Measurements from ENCODE around the gene METTL9. TPM values are rescaled to one million over a fixed set of nuclear protein-coding genes. Genes with fewer than 3 reads are reported as not detected.

Gene METTL9
- total and polyA plus RNA-seq, 9 of the 15 experiments (the other 6 are each of a cell fraction or from before 2014, with no cell fraction given) = 12.2 to 107 (median 79.1) TPM

GRCh38 chr16:21613781-21614180 lies 14.4 kb downstream of the METTL9 start:
- intact Hi-C loops (cut with micrococcal nuclease) (no loop called here), in situ Hi-C loops (cut with MboI) (no loop called here)
- ChIA-PET CTCF (ENCODE audit: low intra/inter-chr PET ratio) (no interaction called here), POLR2A (interaction anchor here (1.6 to 2.2 kb wide), 2 partner anchors 9 kb away, joined by 5 to 10 read pairs; no protein-coding TSS in a partner anchor)
- H3K4me1 ChIP-seq (replicated peaks in 1 of 2; ENCODE audit: control insufficient read depth in 2 of 2, insufficient read depth in 2 of 2, low read length in 2 of 2) = peaks cover 6 to 43% of the 10 kb centered on the region in 2 experiments
- H3K4me2 ChIP-seq (ENCODE audit: insufficient read depth, low read length) = no peak overlapping the region
- no peak for TF ChIP-seq SMAD3 (CRISPR knock-in tag; conservative IDR thresholded peaks at IDR 0.05)
- TF ChIP-seq UBTF (IDR thresholded peaks at IDR 0.05; ENCODE audit: borderline replicate concordance in 1 of 2, low read depth in 2 of 2, low read length in 2 of 2) = no peak
- no peak for TF ChIP-seq TFE3 (CRISPR knock-in tag; IDR thresholded peaks at IDR 0.05)
- H3K79me2 ChIP-seq (ENCODE audit: control insufficient read depth, insufficient read depth, low read length) = peaks cover 56% of the 10 kb centered on the region
- no peaks in the 10 kb centered on the region for H3K9me1 ChIP-seq (ENCODE audit: control insufficient read depth, insufficient read depth, low read length)
- DNase-seq (ENCODE audit: extremely low read depth in 1 of 4, low spot score in 3 of 4) = no peak
- no peak overlapping the region for H3K27ac ChIP-seq (ENCODE audit: extremely low read depth, low read depth, low read length)
- BruUV-seq (replicated peaks) = no TSS peak
- WGBS (ENCODE audit: insufficient coverage, low coverage, missing lambda C conversion rate) = 82% methylated on average over 2 of the region's 2 CpGs
- peaks cover 19% of the 10 kb centered on the region for H4K20me1 ChIP-seq (replicated peaks; ENCODE audit: control insufficient read depth, insufficient read depth, low read length)
- no peak for ATAC-seq
- H3K36me3 ChIP-seq (ENCODE audit: control insufficient read depth, insufficient read depth, low read length) = peaks cover 41% of the 10 kb centered on the region; the same call in 2 of the 3 replicates
- H2AFZ ChIP-seq (ENCODE audit: low read depth, low read length) = no peak overlapping the region
- H3K27me3 ChIP-seq (ENCODE audit: control insufficient read depth in 2 of 2, insufficient read depth in 2 of 2, low read length in 2 of 2) = no peaks in the 10 kb centered on the region
- no peaks in the 10 kb centered on the region for H3K9me3 ChIP-seq (replicated peaks; ENCODE audit: control insufficient read depth, insufficient read depth, low read depth, low read length)
- no peak for FAIRE-seq
- H3K4me3 ChIP-seq = no peak overlapping the region
- H3K9ac ChIP-seq (ENCODE audit: insufficient read depth in 1 of 2, low read depth in 2 of 2, low read length in 2 of 2) = no peak overlapping the region

All from K562 (cell line).